Sigmoid colon (tissue), 4 donors: ENCODE measurements around the gene TPMT.

Source experiments
- EP300 ChIP-seq, 4 donors: sonication (generic); formaldehyde crosslinking; IDR thresholded peaks; one replicate each; pipeline ENCODE4 v1.6.1; 2017; ENCODE audit warnings: antibody characterized with exemption in 4 of 4
- POLR2A ChIP-seq, 2 donors: fragments of 450-650 bp; IDR thresholded peaks; one replicate each; pipeline ENCODE4 v1.6.1; 2016; ENCODE audit warnings: antibody characterized with exemption in 2 of 2, mild to moderate bottlenecking in 2 of 2, moderate library complexity in 2 of 2
- TF ChIP-seq, protein P1 (sequence below), 4 experiments: fragments of 450-650 bp in 3 of 4; fragments of 200-600 bp in 1 of 4; IDR thresholded peaks; one replicate each; pipeline ENCODE4 v1.5.1; 2016 to 2019; ENCODE audit warnings: antibody characterized with exemption in 4 of 4, mild to moderate bottlenecking in 3 of 4, moderate library complexity in 2 of 4

GRCh38 chr6:18141805-18142590 lies 12.9 kb downstream of the TPMT start:
- TF ChIP-seq, protein P1, sequence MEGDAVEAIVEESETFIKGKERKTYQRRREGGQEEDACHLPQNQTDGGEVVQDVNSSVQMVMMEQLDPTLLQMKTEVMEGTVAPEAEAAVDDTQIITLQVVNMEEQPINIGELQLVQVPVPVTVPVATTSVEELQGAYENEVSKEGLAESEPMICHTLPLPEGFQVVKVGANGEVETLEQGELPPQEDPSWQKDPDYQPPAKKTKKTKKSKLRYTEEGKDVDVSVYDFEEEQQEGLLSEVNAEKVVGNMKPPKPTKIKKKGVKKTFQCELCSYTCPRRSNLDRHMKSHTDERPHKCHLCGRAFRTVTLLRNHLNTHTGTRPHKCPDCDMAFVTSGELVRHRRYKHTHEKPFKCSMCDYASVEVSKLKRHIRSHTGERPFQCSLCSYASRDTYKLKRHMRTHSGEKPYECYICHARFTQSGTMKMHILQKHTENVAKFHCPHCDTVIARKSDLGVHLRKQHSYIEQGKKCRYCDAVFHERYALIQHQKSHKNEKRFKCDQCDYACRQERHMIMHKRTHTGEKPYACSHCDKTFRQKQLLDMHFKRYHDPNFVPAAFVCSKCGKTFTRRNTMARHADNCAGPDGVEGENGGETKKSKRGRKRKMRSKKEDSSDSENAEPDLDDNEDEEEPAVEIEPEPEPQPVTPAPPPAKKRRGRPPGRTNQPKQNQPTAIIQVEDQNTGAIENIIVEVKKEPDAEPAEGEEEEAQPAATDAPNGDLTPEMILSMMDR (IDR thresholded peaks at IDR 0.05): no peak
- TF ChIP-seq POLR2A (IDR thresholded peaks at IDR 0.05) (no peak), EP300 (IDR thresholded peaks at IDR 0.05) (no peak)
